NCI-H524 treated with DMSO at 0.1 percent for 48 hours (cell line): ENCODE data around the gene OTUD4.
"Not testable (repeated sequence)": the region's sequence is repeated elsewhere in the genome, so short reads cannot be mapped to it uniquely, and the experiment has no call there.

Experiments used
- DNase-seq: peaks from one replicate; lab custom pipeline; 2025; lab: John Stamatoyannopoulos, UW

The OTUD4 gene

DNA sequence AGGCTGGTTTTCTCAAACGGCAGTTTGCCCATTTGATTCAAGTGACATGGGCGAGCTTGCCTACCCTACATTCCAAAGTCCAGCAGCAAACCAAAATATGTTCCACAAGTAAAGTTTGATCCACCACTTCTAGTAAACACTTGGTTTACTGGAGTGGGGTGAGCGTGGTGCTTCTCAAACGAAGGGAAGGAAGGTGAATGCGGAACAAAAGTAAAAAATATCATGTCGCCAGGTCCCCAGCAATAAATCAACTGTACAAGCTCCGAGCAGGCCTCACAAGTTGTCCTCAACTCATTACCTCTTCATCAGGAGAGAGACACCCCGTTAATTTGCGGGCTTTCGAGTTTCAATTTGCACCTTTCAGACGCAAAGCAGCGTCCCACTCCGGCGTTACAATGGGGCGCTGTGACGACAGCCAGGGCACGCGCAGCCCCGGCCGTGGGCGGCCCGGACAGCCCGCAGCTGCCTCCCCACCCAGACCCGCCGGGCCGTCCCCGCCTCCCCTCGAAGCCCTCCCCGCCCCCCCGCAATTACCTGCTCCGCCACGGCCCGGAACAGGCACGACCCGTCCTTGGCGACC lies 1.0 kb downstream of the OTUD4 start:
- no peak for DNase-seq

- no peak for DNase-seq
These were observed 1.6 kb downstream of the OTUD4 start for GRCh38 chr4:145178740-145179280.

DNA sequence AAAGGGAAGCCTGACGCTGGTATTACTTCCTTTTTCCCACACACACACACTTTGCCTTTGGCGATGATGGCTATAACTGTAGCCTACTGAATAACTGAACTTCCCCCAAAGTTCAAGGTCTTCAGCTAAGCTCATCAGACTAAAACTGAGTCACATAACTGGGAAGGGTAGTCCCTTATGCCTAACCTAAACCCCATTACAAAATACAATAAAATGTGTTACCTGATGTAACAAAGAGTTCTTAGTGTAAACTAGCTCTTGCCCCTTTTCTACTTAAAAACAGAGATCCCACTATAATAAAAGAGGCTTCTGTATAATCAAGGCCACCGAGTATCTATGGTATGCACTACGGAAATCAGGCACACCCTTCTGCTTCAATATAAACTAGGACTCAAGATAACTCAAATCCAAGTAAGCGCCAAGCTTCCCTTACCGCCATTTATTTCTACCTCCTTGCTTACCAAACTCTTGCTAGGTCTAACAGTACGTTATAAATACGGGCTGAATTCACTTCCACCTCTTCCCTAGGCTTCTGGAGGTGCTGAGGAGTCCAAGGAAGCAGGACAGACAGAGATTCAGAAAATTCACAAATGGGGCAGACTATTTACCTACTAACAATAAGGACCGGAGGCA lies 2.4 kb downstream of the OTUD4 start:
- DNase-seq: no peak

DNA sequence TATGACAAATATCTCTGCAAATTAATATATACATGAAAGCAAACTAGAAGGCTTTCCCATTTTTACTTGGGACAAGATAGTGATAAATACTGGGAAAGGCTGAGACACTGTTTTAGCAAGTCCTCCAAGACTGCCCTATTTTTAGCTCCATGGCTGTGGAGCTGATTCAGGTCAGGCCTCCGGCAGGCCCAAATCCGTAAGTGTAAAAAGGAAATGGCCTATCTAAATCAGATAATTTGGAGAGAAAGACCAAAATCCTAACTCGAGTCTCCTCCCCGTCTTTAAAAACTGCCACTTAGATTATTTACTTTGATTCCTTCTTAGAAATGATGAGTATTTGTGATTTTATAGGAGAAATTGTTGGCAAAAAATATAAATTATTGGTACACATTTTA lies 2.9 kb downstream of the OTUD4 start:
- DNase-seq: no peak

- DNase-seq: no peak
These were observed 3.6 kb downstream of the OTUD4 start for GRCh38 chr4:145176641-145177432.

DNA sequence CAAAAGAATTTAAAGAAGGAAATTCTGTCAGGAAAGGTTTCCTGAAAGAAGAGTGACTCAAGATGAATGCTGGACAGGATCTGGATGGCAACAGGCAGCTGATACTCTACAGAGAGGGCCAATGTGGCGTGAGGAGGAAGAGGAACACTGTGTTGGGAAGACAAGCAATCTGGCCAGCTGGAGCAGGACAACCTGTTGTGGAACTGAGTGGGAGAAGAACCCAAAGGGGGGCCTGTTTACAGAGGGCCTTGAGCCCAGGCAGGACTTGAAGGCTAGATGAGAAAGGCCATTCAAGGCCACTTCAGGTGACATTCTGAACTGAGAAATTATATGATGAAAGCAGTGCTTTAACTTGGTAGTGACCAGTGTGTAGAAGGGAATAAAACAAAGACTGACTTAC lies 8.5 kb downstream of the OTUD4 start:
- DNase-seq: no peak

- no peak for DNase-seq
These were observed 10.2 kb downstream of the OTUD4 start for GRCh38 chr4:145170223-145170622.

DNA sequence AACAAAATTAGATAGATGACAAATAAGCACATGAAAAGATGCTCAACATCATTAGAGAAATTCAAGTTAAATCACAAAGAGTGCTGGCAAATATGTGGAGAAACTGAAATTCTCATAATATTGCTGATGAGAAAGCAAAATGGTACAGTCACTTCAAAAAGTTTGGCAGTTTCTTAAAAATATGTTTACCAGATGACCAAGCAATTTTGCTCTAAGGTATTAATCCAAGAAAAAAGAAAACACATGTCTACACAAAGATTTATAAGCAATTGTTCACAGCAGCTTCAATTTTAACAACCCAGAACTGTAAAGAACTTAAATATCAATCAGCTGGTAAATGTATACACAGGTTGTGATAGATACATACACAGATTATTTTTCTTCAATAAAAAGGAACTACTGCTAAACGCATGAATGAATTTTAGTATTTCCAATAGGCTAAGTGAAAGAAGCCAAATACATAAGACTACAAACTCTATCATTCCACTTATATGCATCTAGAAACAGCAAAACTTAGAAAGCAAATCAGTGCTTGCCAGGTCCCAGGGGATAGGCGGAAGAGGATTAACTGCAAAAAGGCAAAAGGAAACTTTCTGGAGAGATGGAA lies 11.7 kb downstream of the OTUD4 start:
- no peak for DNase-seq

DNA sequence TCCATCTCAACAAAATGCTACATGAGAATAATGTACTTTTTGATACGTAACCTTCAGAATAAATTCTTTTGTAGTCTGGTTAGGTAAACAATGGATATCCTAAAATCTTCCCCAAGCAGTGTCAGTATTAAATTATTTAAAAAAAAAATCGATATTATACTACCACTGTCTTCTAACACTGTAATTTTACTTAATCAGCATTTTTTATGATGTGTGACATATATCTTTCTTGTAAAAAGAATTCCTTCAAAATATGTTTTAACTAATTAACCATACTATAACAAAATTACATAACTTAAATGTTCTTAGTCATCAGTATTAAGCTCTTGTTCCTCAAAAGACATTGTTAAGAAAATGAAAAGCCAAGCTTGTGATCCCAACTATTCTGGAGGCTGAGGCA lies 12.5 kb downstream of the OTUD4 start:
- DNase-seq: no peak

DNA sequence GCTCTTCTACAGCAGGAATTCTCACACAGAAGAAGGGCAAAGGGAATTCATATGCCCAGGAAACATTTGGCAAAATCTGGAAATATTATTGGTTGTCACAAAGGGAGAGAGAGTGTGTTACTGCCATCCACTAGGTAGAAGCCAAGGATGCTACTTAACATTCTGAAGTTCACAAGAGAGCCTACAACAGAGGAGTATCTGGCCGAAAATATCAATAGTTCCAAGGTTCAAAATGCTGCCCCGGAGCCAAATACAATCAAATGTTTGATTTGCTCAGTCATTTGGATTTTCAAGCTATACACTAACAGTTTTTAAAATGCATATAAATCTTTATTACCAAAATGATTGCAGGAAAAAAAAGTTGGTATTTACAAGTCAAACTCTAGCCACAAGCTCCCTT lies 18.8 kb downstream of the OTUD4 start:
- DNase-seq: no peak

GRCh38 chr4:145156986-145157385 lies 23.4 kb downstream of the OTUD4 start:
- no peak for DNase-seq

DNA sequence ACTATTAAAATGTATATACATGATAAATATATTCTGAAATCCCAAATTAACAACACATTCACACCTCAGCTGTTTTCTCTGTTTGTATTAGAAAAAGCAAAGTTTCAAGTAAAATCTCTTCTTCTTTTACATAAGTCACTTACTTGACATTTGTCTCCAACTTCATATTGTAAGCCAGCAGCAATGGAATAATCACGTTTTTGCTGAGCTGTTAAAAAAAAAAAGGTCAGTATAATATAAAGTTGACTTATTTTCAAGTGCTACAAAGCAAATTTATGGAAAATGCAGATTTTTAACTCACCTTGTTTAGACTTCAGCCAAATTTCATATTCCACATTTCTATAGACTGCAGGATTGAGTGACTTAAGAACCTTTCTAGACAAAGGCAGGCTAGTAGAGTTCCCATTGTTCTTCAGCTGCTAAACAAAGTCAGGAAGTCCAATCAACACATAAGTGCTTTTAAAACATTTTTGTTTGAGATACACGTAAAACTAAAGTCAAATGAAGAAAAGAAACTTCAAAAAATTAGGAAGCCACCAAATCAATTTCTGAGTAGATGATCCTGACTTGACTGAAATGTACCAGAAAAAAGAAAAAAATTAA lies 25.0 kb downstream of the OTUD4 start:
- no peak for DNase-seq

- no peak for DNase-seq
These were observed 25.8 kb downstream of the OTUD4 start for GRCh38 chr4:145154573-145154972.

- DNase-seq: no peak
These were observed 26.5 kb downstream of the OTUD4 start for GRCh38 chr4:145153904-145154298.

- no peak for DNase-seq
These were observed 27.0 kb downstream of the OTUD4 start for GRCh38 chr4:145153181-145153903.

- DNase-seq: no peak
These were observed 31.4 kb downstream of the OTUD4 start for GRCh38 chr4:145148980-145149379.

DNA sequence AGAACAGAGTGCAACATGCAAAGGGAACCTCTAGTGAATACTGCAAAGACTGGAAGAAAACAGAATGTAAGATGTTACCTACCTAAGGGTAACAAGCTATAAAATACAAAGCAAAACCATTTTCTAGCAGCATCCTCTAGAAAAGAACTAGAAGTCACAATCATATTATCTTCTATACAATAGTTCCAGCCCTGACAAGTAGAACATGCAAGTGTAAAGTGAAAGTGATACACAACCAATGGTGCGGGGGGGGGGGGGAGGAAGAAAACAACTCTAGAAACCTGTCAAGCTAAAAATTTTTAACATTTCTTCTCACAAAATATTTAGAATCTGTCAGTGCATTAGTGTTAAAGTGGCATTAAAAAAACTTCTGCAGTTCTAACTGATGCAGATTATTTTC lies 44.2 kb downstream of the OTUD4 start:
- DNase-seq: not testable (repeated sequence)

- DNase-seq: no peak
These were observed 47.8 kb downstream of the OTUD4 start for GRCh38 chr4:145132511-145133098.

- DNase-seq: no peak
These were observed 48.5 kb downstream of the OTUD4 start for GRCh38 chr4:145131848-145132247.

- no peak for DNase-seq
These were observed 49.5 kb downstream of the OTUD4 start for GRCh38 chr4:145130788-145131399.

GRCh38 chr4:145130130-145130529 lies 50.3 kb downstream of the OTUD4 start:
- no peak for DNase-seq
